ENCODE measurements around the gene ZNF782. TPM values are rescaled to one million over a fixed set of nuclear protein-coding genes. Genes with fewer than 3 reads are reported as not detected.

The ZNF782 gene
- total and polyA plus RNA-seq, 2 donors (not counting 3 experiments of a cell fraction or from before 2014, with no cell fraction given): 0.97 to 3.6 TPM

- Histone ChIP-seq H2AFZ (ENCODE audit: low read depth, low read length) (no peak overlapping the region), H3K9me3 (replicated peaks; ENCODE audit: control insufficient read depth, insufficient read depth, low read length) (no peaks in the 10 kb centered on the region), H3K4me3 (replicated peaks in 1 of 3; ENCODE audit: insufficient read depth in 1 of 3, low read depth in 1 of 3, low read length in 3 of 3) (no peak overlapping the region), H3K27me3 (ENCODE audit: control insufficient read depth in 2 of 2, insufficient read depth in 2 of 2, low read length in 2 of 2) (no peaks in the 10 kb centered on the region), H4K20me1 (replicated peaks; ENCODE audit: control insufficient read depth, extremely low read depth, insufficient read depth, low read length) (no peaks in the 10 kb centered on the region), H3K36me3 (ENCODE audit: control insufficient read depth in 2 of 2, extremely low read depth in 1 of 2, insufficient read depth in 2 of 2, low read length in 2 of 2) (no peaks in the 10 kb centered on the region), H3K27ac (ENCODE audit: insufficient read depth, low read depth, low read length) (no peak overlapping the region), H3K9ac (replicated peaks; ENCODE audit: extremely low read depth, insufficient read depth, low read length) (no peak overlapping the region), H3K9me1 (replicated peaks; ENCODE audit: control insufficient read depth, extremely low read depth, insufficient read depth, low read length) (no peaks in the 10 kb centered on the region), H3K79me2 (ENCODE audit: control insufficient read depth, insufficient read depth, low read length) (peaks cover 17% of the 10 kb centered on the region), H3K4me2 (ENCODE audit: insufficient read depth, low read length) (no peak overlapping the region), H3K4me1 (ENCODE audit: control insufficient read depth, extremely low read depth, insufficient read depth, low read length) (no peaks in the 10 kb centered on the region)
- ChIA-PET POLR2A (no interaction called here), CTCF (interaction anchor here (1.6 kb wide), 1 partner anchor 13 kb away, joined by 4 read pairs; no protein-coding TSS in a partner anchor)
- DNase-seq (ENCODE audit: low read depth, low spot score) (no peak), FAIRE-seq (no peak)
- intact Hi-C loops (cut with micrococcal nuclease): no loop called here
- dilution Hi-C loops (cut with MboI; ENCODE audit: extremely low pct_ligation_motif_present, low sequenced_read_pairs): no loop called here
- no TSS peak for BruUV-seq (replicated peaks)
- no peak for TF ChIP-seq MYC (IDR thresholded peaks at IDR 0.05; ENCODE audit: low read depth, low read length)
- no peak for TF ChIP-seq CTCF (IDR thresholded peaks at IDR 0.05; ENCODE audit: extremely low read depth in 1 of 2, insufficient read depth in 1 of 2, low read depth in 1 of 2, low read length in 2 of 2)
These were observed 10.3 kb downstream of the ZNF782 start for GRCh38 chr9:96844040-96844439.

DNA sequence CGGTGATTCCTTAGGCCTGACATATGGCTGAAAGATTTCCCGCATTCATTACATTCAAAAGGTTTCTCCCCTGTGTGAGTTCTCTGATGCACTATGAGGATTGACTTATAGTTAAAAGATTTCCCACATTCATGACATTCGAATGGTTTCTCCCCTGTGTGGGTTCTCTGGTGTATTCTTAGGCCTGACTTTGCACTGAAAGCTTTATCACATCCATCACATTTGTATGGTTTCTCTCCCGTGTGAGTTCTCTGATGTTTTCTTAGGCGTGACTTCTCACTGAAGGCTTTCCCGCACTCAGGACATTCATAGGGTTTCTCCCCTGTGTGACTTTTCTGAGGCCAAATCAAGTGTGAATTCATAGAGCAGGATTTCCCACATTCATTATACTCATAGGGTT is 35.8 kb downstream of the ZNF782 start:
- no peaks in the 10 kb centered on the region for H3K9me1 ChIP-seq (replicated peaks; ENCODE audit: control insufficient read depth, extremely low read depth, insufficient read depth, low read length)
- intact Hi-C loops (cut with micrococcal nuclease): loop anchor here (5.0 kb wide), 1 partner anchor 56 kb away; no protein-coding TSS in a partner anchor
- POLR2A ChIA-PET: no interaction called here
- TF ChIP-seq JUN (IDR thresholded peaks at IDR 0.05; ENCODE audit: borderline replicate concordance, insufficient read depth, insufficient read length, low read depth): no peak
- TF ChIP-seq FOS (IDR thresholded peaks at IDR 0.05; ENCODE audit: borderline replicate concordance, insufficient read depth, low read length): no peak
- no peak for TF ChIP-seq POLR2AphosphoS5 (IDR thresholded peaks at IDR 0.05; ENCODE audit: insufficient read depth, low read depth, low read length)
- no peak for TF ChIP-seq POLR2A (IDR thresholded peaks at IDR 0.05; ENCODE audit: low read depth, low read length)
- no peak for TF ChIP-seq MYC (IDR thresholded peaks at IDR 0.05; ENCODE audit: low read depth, low read length)
- no peak for TF ChIP-seq GATA2 (IDR thresholded peaks at IDR 0.05; ENCODE audit: insufficient read depth, insufficient read length, low read depth, low read length)
- no peak for TF ChIP-seq EZH2 (IDR thresholded peaks at IDR 0.05; ENCODE audit: borderline replicate concordance, low read depth, low read length, severe bottlenecking)
- no peak for TF ChIP-seq MAX (IDR thresholded peaks at IDR 0.05; ENCODE audit: insufficient read depth, insufficient read length)
- no peak for TF ChIP-seq CTCF (IDR thresholded peaks at IDR 0.05; ENCODE audit: extremely low read depth in 1 of 2, insufficient read depth in 1 of 2, low read depth in 1 of 2, low read length in 2 of 2)
- no peaks in the 10 kb centered on the region for H4K20me1 ChIP-seq (replicated peaks; ENCODE audit: control insufficient read depth, extremely low read depth, insufficient read depth, low read length)
- H3K9ac ChIP-seq (replicated peaks; ENCODE audit: extremely low read depth, insufficient read depth, low read length): no peak overlapping the region
- CTCF ChIA-PET: no interaction called here
- no peak overlapping the region for H3K4me2 ChIP-seq (ENCODE audit: insufficient read depth, low read length)
- dilution Hi-C loops (cut with MboI; ENCODE audit: extremely low pct_ligation_motif_present, low sequenced_read_pairs): no loop called here
- no peak overlapping the region for H3K27ac ChIP-seq (ENCODE audit: insufficient read depth, low read depth, low read length)
- H3K27me3 ChIP-seq (ENCODE audit: control insufficient read depth in 2 of 2, insufficient read depth in 2 of 2, low read length in 2 of 2): no peaks in the 10 kb centered on the region
- H3K79me2 ChIP-seq (ENCODE audit: control insufficient read depth, insufficient read depth, low read length): no peaks in the 10 kb centered on the region
- H3K4me3 ChIP-seq (replicated peaks in 1 of 3; ENCODE audit: insufficient read depth in 1 of 3, low read depth in 1 of 3, low read length in 3 of 3): no peak overlapping the region
- H3K9me3 ChIP-seq (replicated peaks; ENCODE audit: control insufficient read depth, insufficient read depth, low read length): peaks cover 19% of the 10 kb centered on the region
- BruUV-seq (replicated peaks): no TSS peak
- no peaks in the 10 kb centered on the region for H3K4me1 ChIP-seq (ENCODE audit: control insufficient read depth, extremely low read depth, insufficient read depth, low read length)
- peaks cover 0 to 5% of the 10 kb centered on the region in 2 experiments for H3K36me3 ChIP-seq (ENCODE audit: control insufficient read depth in 2 of 2, extremely low read depth in 1 of 2, insufficient read depth in 2 of 2, low read length in 2 of 2)
- DNase-seq (ENCODE audit: low read depth, low spot score) (peak; percentile 4), FAIRE-seq (no peak)
- H2AFZ ChIP-seq (ENCODE audit: low read depth, low read length): no peak overlapping the region
